OCI-LY1 (cell line): ENCODE measurements around the gene HSD11B1L.

Source experiments
- EZH2 ChIP-seq: fragments of 200-600 bp; sonication (generic), shearing (Covaris generic); IDR thresholded peaks from 2 replicates; pipeline ENCODE4 v1.8.0; 2017; ENCODE audit warnings: borderline replicate concordance, mixed run types, mild to moderate bottlenecking, antibody characterized with exemption, low read length, moderate library complexity, mixed read lengths
- TF ChIP-seq, protein P1 (sequence below): fragments of 200-600 bp; sonication (generic), shearing (Covaris generic); IDR thresholded peaks from 2 replicates; pipeline ENCODE4 v1.5.1; 2017; ENCODE audit warnings: mild to moderate bottlenecking, antibody characterized with exemption, low read length, moderate library complexity, mixed read lengths

- TF ChIP-seq, protein P1, sequence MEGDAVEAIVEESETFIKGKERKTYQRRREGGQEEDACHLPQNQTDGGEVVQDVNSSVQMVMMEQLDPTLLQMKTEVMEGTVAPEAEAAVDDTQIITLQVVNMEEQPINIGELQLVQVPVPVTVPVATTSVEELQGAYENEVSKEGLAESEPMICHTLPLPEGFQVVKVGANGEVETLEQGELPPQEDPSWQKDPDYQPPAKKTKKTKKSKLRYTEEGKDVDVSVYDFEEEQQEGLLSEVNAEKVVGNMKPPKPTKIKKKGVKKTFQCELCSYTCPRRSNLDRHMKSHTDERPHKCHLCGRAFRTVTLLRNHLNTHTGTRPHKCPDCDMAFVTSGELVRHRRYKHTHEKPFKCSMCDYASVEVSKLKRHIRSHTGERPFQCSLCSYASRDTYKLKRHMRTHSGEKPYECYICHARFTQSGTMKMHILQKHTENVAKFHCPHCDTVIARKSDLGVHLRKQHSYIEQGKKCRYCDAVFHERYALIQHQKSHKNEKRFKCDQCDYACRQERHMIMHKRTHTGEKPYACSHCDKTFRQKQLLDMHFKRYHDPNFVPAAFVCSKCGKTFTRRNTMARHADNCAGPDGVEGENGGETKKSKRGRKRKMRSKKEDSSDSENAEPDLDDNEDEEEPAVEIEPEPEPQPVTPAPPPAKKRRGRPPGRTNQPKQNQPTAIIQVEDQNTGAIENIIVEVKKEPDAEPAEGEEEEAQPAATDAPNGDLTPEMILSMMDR, result no peak
- no peak for TF ChIP-seq EZH2
Observed at GRCh38 chr19:5695649-5696195, 14.9 kb downstream of the HSD11B1L start.
